Caco-2 (cell line): ENCODE data around the gene IKBKE. TPM values are rescaled to one million over a fixed set of nuclear protein-coding genes. Genes with fewer than 3 reads are reported as not detected.

Source experiments
- BruUV-seq: library from RNA; stranded (reverse); fragments of 400-500 nt; replicated peaks from 2 replicates; lab custom pipeline; 2021; lab: Mats Ljungman, UMichigan
- CTCF ChIA-PET: fragments of 300-600 bp; sonication (Branson Sonifier 250); formaldehyde crosslinking; loops from one replicate; lab custom pipeline; 2022; ENCODE audit warnings: antibody characterized with exemption; lab: Charles Lee
- POLR2A ChIA-PET: fragments of 300-600 bp; sonication (Branson Sonifier 250); formaldehyde crosslinking; loops from one replicate; lab custom pipeline; 2022; ENCODE audit warnings: antibody characterized with exemption; lab: Charles Lee
- DNase-seq, 2 experiments: peaks; one replicate each; pipeline versions ENCODE4 v3.0.0 to v3.0.0-alpha.2; 2020 to 2022
- H3K27me3 ChIP-seq: replicated peaks from 2 replicates; pipeline ENCODE4 v1.6.0; 2011; ENCODE audit warnings: low read length; ENCODE audit not compliant: control insufficient read depth, insufficient read depth
- H3K36me3 ChIP-seq: 2 replicates; pipeline ENCODE4 v1.5.1; 2011; ENCODE audit warnings: low read length; ENCODE audit not compliant: control insufficient read depth, insufficient read depth
- H3K4me1 ChIP-seq: fragments of 250-450 bp; sonication (Bioruptor Pico); 2 replicates; pipeline ENCODE4 v1.5.1; 2020; ENCODE audit warnings: mild to moderate bottlenecking
- H3K4me3 ChIP-seq: 2 replicates; pipeline ENCODE4 v1.5.1; 2011; ENCODE audit warnings: low read depth, mild to moderate bottlenecking, control low read depth, low read length
- H3K9me3 ChIP-seq: fragments of 250-450 bp; sonication (Bioruptor Pico); 2 replicates; pipeline ENCODE4 v1.5.1; 2020; ENCODE audit warnings: mild to moderate bottlenecking, moderate library complexity
- H3K27ac Mint-ChIP-seq: one replicate; pipeline ENCODE4 v1.8.0; 2022; ENCODE audit warnings: mixed read lengths; ENCODE audit not compliant: unreplicated experiment
- H3K27me3 Mint-ChIP-seq: one replicate; pipeline ENCODE4 v1.8.0; 2022; ENCODE audit warnings: mixed read lengths; ENCODE audit not compliant: insufficient read depth, unreplicated experiment
- H3K36me3 Mint-ChIP-seq: one replicate; pipeline ENCODE4 v1.8.0; 2022; ENCODE audit warnings: mild to moderate bottlenecking, mixed read lengths; ENCODE audit not compliant: insufficient read depth, unreplicated experiment
- H3K4me1 Mint-ChIP-seq: one replicate; pipeline ENCODE4 v1.8.0; 2022; ENCODE audit warnings: low read depth, mixed read lengths; ENCODE audit not compliant: unreplicated experiment
- H3K4me3 Mint-ChIP-seq: one replicate; pipeline ENCODE4 v1.8.0; 2022; ENCODE audit warnings: mild to moderate bottlenecking, moderate library complexity, mixed read lengths; ENCODE audit not compliant: unreplicated experiment
- H3K9me3 Mint-ChIP-seq: one replicate; pipeline ENCODE4 v1.8.0; 2022; ENCODE audit warnings: mixed read lengths; ENCODE audit not compliant: unreplicated experiment
- CTCF ChIP-seq, 2 experiments: fragments of 200-600 bp in 1 of 2; IDR thresholded peaks; 1 replicate in 1 of 2; 2 replicates in 1 of 2; pipeline versions ENCODE4 v1.5.1 to v1.8.0; 2011 to 2022; ENCODE audit warnings: antibody characterized with exemption in 1 of 2, control low read depth in 1 of 2, inconsistent platforms in 1 of 2, low read depth in 1 of 2, low read length in 1 of 2, mild to moderate bottlenecking in 1 of 2, moderate library complexity in 1 of 2; ENCODE audit not compliant: insufficient read depth in 1 of 2, severe bottlenecking in 1 of 2, unreplicated experiment in 1 of 2
- intact Hi-C: fragments of 100-400 bp; cut with micrococcal nuclease; formaldehyde crosslinking; loops from one replicate; pipeline ENCODE4 v1.10.0; 2022; ENCODE audit not compliant: unreplicated experiment
- total RNA-seq: library from RNA; stranded (reverse); gene quantifications from 2 replicates; pipeline ENCODE4 v1.2.3, GENCODE V29; 2022

The IKBKE gene
- total RNA-seq, 1 experiment from 2014 or later, result 9.0 TPM

GRCh38 chr1:206447792-206448191, 22.5 kb upstream of the IKBKE start:
- BruUV-seq, result no TSS peak
- H3K4me1 Mint-ChIP-seq, result peaks cover 16% of the 10 kb centered on the region
- POLR2A ChIA-PET, result no interaction called here
- Histone ChIP-seq H3K27me3 (no peaks in the 10 kb centered on the region), H3K4me3 (no peak overlapping the region), H3K4me1 (peaks cover 14% of the 10 kb centered on the region), H3K36me3 (no peaks in the 10 kb centered on the region), H3K9me3 (no peaks in the 10 kb centered on the region)
- peaks cover 22% of the 10 kb centered on the region for H3K36me3 Mint-ChIP-seq
- CTCF ChIA-PET, result no interaction called here
- no peak for TF ChIP-seq CTCF (IDR thresholded peaks at IDR 0.05; ENCODE audit: insufficient read depth in 1 of 2, low read depth in 1 of 2, low read length in 1 of 2, severe bottlenecking in 1 of 2, unreplicated experiment in 1 of 2)
- H3K9me3 Mint-ChIP-seq, result no peaks in the 10 kb centered on the region
- no peak overlapping the region for H3K27ac Mint-ChIP-seq
- H3K27me3 Mint-ChIP-seq, result no peaks in the 10 kb centered on the region
- no peak for DNase-seq
- intact Hi-C loops, result no loop called here
- H3K4me3 Mint-ChIP-seq, result no peak overlapping the region

DNA sequence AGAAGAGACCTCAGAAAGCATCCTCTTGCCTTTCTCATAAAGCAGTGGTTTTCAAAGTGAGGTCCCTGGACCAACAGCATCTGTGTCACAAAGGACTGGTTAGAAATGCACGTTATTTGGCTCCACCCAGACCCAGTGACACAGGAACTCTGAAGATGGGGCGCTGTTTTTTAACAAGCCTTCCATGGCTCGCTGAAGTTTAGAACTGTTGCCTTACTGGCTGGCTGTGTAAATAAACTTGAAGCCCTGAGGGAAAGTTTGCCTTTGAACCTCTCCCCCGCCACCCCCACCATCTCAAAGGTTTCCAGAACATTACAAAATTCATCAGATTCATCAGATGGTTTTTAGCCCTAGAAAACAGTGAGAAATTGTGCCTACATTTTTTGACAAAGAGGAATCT, 21.8 kb upstream of the IKBKE start:
- CTCF ChIA-PET, result no interaction called here
- no peak for DNase-seq
- Mint-ChIP-seq H3K27me3 (no peaks in the 10 kb centered on the region), H3K4me3 (no peak overlapping the region), H3K4me1 (peaks cover 16% of the 10 kb centered on the region), H3K27ac (no peak overlapping the region), H3K9me3 (no peaks in the 10 kb centered on the region), H3K36me3 (peaks cover 22% of the 10 kb centered on the region)
- Histone ChIP-seq H3K36me3 (no peaks in the 10 kb centered on the region), H3K4me1 (peaks cover 14% of the 10 kb centered on the region), H3K27me3 (no peaks in the 10 kb centered on the region), H3K9me3 (no peaks in the 10 kb centered on the region), H3K4me3 (no peak overlapping the region)
- BruUV-seq, result no TSS peak
- POLR2A ChIA-PET, result no interaction called here
- no peak for TF ChIP-seq CTCF (IDR thresholded peaks at IDR 0.05; ENCODE audit: insufficient read depth in 1 of 2, low read depth in 1 of 2, low read length in 1 of 2, severe bottlenecking in 1 of 2, unreplicated experiment in 1 of 2)
- intact Hi-C loops, result no loop called here

- H3K27me3 Mint-ChIP-seq, result no peaks in the 10 kb centered on the region
- intact Hi-C loops, result no loop called here
- H3K4me1 Mint-ChIP-seq, result peaks cover 16% of the 10 kb centered on the region
- peaks cover 14% of the 10 kb centered on the region for H3K4me1 ChIP-seq
- H3K4me3 ChIP-seq, result no peak overlapping the region
- H3K27me3 ChIP-seq, result no peaks in the 10 kb centered on the region
- H3K4me3 Mint-ChIP-seq, result no peak overlapping the region
- no peak overlapping the region for H3K27ac Mint-ChIP-seq
- TF ChIP-seq CTCF (IDR thresholded peaks at IDR 0.05; ENCODE audit: insufficient read depth in 1 of 2, low read depth in 1 of 2, low read length in 1 of 2, severe bottlenecking in 1 of 2, unreplicated experiment in 1 of 2), result no peak
- H3K36me3 Mint-ChIP-seq, result peaks cover 21% of the 10 kb centered on the region
- POLR2A ChIA-PET, result no interaction called here
- no TSS peak for BruUV-seq
- H3K9me3 Mint-ChIP-seq, result no peaks in the 10 kb centered on the region
- H3K9me3 ChIP-seq, result no peaks in the 10 kb centered on the region
- CTCF ChIA-PET, result interaction anchor here (0.6 kb wide), 1 partner anchor 1514 kb away, joined by 4 read pairs; no protein-coding TSS in a partner anchor
- DNase-seq, result no peak
- no peaks in the 10 kb centered on the region for H3K36me3 ChIP-seq
These were observed 20.7 kb upstream of the IKBKE start for GRCh38 chr1:206449565-206449964.
